ENCODE results near the gene IFFO2. TPM values are rescaled to one million over a fixed set of nuclear protein-coding genes. Genes with fewer than 3 reads are reported as not detected.
"Not testable (repeated sequence)": the region's sequence is repeated elsewhere in the genome, so short reads cannot be mapped to it uniquely, and the experiment has no call there.

IFFO2 gene
- total RNA-seq, 3 donors from 2014 or later, result 5.8 to 35.3 (median 34.4) TPM

- Histone ChIP-seq H3K4me1 (no peaks in the 10 kb centered on the region), H3K27me3 (no peaks in the 10 kb centered on the region), H3K4me3 (no peak overlapping the region), H3K27ac (no peak overlapping the region), H3K36me3 (no peaks in the 10 kb centered on the region), H3K9me3 (no peaks in the 10 kb centered on the region)
- DNase-seq (ENCODE audit: low spot score in 2 of 2), result no peak
- intact Hi-C loops (cut with DNase I; ENCODE audit: low total_unique reads), result no loop called here
- TF ChIP-seq POLR2A (IDR thresholded peaks at IDR 0.05), result no peak
- no peak for TF ChIP-seq POLR2AphosphoS5 (IDR thresholded peaks at IDR 0.05)
- TF ChIP-seq CTCF (IDR thresholded peaks at IDR 0.05), result no peak
Measured at GRCh38 chr1:18872071-18872611, 84.3 kb downstream of the IFFO2 start.

- Histone ChIP-seq H3K27ac (no peak overlapping the region), H3K4me1 (no peaks in the 10 kb centered on the region), H3K36me3 (no peaks in the 10 kb centered on the region), H3K9me3 (no peaks in the 10 kb centered on the region), H3K27me3 (no peaks in the 10 kb centered on the region), H3K4me3 (no peak overlapping the region)
- no peak for TF ChIP-seq POLR2A (IDR thresholded peaks at IDR 0.05)
- no peak for TF ChIP-seq CTCF (IDR thresholded peaks at IDR 0.05)
- no peak for TF ChIP-seq POLR2AphosphoS5 (IDR thresholded peaks at IDR 0.05)
- no peak for DNase-seq (ENCODE audit: low spot score in 2 of 2)
- intact Hi-C loops (cut with DNase I; ENCODE audit: low total_unique reads), result no loop called here
Measured at GRCh38 chr1:18871401-18872070, 84.9 kb downstream of the IFFO2 start.

- no peak overlapping the region for H3K4me3 ChIP-seq
- H3K27me3 ChIP-seq, result no peaks in the 10 kb centered on the region
- no peak for DNase-seq (ENCODE audit: low spot score in 2 of 2)
- no peaks in the 10 kb centered on the region for H3K36me3 ChIP-seq
- no peak overlapping the region for H3K27ac ChIP-seq
- no peaks in the 10 kb centered on the region for H3K9me3 ChIP-seq
- TF ChIP-seq POLR2A (IDR thresholded peaks at IDR 0.05), result no peak
- TF ChIP-seq CTCF (IDR thresholded peaks at IDR 0.05), result no peak
- TF ChIP-seq POLR2AphosphoS5 (IDR thresholded peaks at IDR 0.05), result no peak
- no peaks in the 10 kb centered on the region for H3K4me1 ChIP-seq
- intact Hi-C loops (cut with DNase I; ENCODE audit: low total_unique reads), result no loop called here
Measured at GRCh38 chr1:18870957-18871356, 85.5 kb downstream of the IFFO2 start.

- H3K9me3 ChIP-seq; H3K4me1 ChIP-seq; H3K4me3 ChIP-seq; intact Hi-C loops (cut with DNase I; ENCODE audit: low total_unique reads); H3K27ac ChIP-seq; H3K27me3 ChIP-seq; DNase-seq (ENCODE audit: low spot score in 2 of 2); H3K36me3 ChIP-seq: not testable (repeated sequence)
Measured at GRCh38 chr1:18870595-18870865, 85.9 kb downstream of the IFFO2 start.

- no peaks in the 10 kb centered on the region for H3K27me3 ChIP-seq
- no peak overlapping the region for H3K4me3 ChIP-seq
- TF ChIP-seq CTCF (IDR thresholded peaks at IDR 0.05) (no peak), POLR2AphosphoS5 (IDR thresholded peaks at IDR 0.05) (no peak), POLR2A (IDR thresholded peaks at IDR 0.05) (no peak)
- intact Hi-C loops (cut with DNase I; ENCODE audit: low total_unique reads), result no loop called here
- no peaks in the 10 kb centered on the region for H3K9me3 ChIP-seq
- H3K36me3 ChIP-seq, result no peaks in the 10 kb centered on the region
- H3K4me1 ChIP-seq, result no peaks in the 10 kb centered on the region
- DNase-seq (ENCODE audit: low spot score in 2 of 2), result no peak
- H3K27ac ChIP-seq, result no peak overlapping the region
Measured at GRCh38 chr1:18869847-18870594, 86.5 kb downstream of the IFFO2 start.
